GM23338 (cell line): ENCODE data around the gene ABCC1.

Source experiments
- EZH2 ChIP-seq: fragments of 200-600 bp; sonication (generic); IDR thresholded peaks from one replicate; pipeline ENCODE4 v1.8.0; 2017; ENCODE audit warnings: antibody characterized with exemption, mild to moderate bottlenecking, low read depth; ENCODE audit not compliant: unreplicated experiment
- EZH2phosphoT487 ChIP-seq: fragments of 200-600 bp; sonication (generic); IDR thresholded peaks from one replicate; pipeline ENCODE4 v1.8.1; 2018; ENCODE audit warnings: antibody characterized with exemption; ENCODE audit not compliant: unreplicated experiment
- POLR2AphosphoS5 ChIP-seq: IDR thresholded peaks from 2 replicates; pipeline ENCODE4 v1.6.1; 2016; ENCODE audit warnings: antibody characterized with exemption, low read depth
- TF ChIP-seq, protein P1 (sequence below): IDR thresholded peaks from one replicate; pipeline ENCODE4 v1.6.1; 2018; ENCODE audit warnings: antibody characterized with exemption; ENCODE audit not compliant: unreplicated experiment
- TF ChIP-seq, protein P2 (sequence below), 2 experiments: fragments of 200-600 bp in 1 of 2; sonication (generic) in 1 of 2; conservative IDR thresholded peaks; 2 replicates each; pipeline versions ENCODE4 v1.5.1 to v1.6.1; 2016 to 2017; ENCODE audit warnings: antibody characterized with exemption in 2 of 2, low read depth in 2 of 2, mild to moderate bottlenecking in 2 of 2, moderate library complexity in 1 of 2

- TF ChIP-seq, protein P1, sequence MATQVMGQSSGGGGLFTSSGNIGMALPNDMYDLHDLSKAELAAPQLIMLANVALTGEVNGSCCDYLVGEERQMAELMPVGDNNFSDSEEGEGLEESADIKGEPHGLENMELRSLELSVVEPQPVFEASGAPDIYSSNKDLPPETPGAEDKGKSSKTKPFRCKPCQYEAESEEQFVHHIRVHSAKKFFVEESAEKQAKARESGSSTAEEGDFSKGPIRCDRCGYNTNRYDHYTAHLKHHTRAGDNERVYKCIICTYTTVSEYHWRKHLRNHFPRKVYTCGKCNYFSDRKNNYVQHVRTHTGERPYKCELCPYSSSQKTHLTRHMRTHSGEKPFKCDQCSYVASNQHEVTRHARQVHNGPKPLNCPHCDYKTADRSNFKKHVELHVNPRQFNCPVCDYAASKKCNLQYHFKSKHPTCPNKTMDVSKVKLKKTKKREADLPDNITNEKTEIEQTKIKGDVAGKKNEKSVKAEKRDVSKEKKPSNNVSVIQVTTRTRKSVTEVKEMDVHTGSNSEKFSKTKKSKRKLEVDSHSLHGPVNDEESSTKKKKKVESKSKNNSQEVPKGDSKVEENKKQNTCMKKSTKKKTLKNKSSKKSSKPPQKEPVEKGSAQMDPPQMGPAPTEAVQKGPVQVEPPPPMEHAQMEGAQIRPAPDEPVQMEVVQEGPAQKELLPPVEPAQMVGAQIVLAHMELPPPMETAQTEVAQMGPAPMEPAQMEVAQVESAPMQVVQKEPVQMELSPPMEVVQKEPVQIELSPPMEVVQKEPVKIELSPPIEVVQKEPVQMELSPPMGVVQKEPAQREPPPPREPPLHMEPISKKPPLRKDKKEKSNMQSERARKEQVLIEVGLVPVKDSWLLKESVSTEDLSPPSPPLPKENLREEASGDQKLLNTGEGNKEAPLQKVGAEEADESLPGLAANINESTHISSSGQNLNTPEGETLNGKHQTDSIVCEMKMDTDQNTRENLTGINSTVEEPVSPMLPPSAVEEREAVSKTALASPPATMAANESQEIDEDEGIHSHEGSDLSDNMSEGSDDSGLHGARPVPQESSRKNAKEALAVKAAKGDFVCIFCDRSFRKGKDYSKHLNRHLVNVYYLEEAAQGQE, result no peak
- TF ChIP-seq, protein P2, sequence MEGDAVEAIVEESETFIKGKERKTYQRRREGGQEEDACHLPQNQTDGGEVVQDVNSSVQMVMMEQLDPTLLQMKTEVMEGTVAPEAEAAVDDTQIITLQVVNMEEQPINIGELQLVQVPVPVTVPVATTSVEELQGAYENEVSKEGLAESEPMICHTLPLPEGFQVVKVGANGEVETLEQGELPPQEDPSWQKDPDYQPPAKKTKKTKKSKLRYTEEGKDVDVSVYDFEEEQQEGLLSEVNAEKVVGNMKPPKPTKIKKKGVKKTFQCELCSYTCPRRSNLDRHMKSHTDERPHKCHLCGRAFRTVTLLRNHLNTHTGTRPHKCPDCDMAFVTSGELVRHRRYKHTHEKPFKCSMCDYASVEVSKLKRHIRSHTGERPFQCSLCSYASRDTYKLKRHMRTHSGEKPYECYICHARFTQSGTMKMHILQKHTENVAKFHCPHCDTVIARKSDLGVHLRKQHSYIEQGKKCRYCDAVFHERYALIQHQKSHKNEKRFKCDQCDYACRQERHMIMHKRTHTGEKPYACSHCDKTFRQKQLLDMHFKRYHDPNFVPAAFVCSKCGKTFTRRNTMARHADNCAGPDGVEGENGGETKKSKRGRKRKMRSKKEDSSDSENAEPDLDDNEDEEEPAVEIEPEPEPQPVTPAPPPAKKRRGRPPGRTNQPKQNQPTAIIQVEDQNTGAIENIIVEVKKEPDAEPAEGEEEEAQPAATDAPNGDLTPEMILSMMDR (conservative IDR thresholded peaks at IDR 0.05; ENCODE audit: low read depth in 2 of 2), result no peak
- TF ChIP-seq EZH2phosphoT487, result no peak
- no peak for TF ChIP-seq EZH2
- no peak for TF ChIP-seq POLR2AphosphoS5
Measured at GRCh38 chr16:16086653-16087446, 137.4 kb downstream of the ABCC1 start.
